T-helper 1 cell treated with Interleukin-12 subunit alpha and Interleukin-12 subunit beta and Interleukin-4 antibody, amounts not matched to agents 30 μg/mL and 1 μg/mL, for 36 hours (primary cell): ENCODE measurements around the gene SDK1.
"Not testable (repeated sequence)": the region's sequence is repeated elsewhere in the genome, so short reads cannot be mapped to it uniquely, and the experiment has no call there.

Experiments
- H3K27ac Mint-ChIP-seq: one replicate; pipeline ENCODE4 v1.8.0; 2021; ENCODE audit warnings: mild to moderate bottlenecking, mixed read lengths
- H3K27me3 Mint-ChIP-seq: one replicate; pipeline ENCODE4 v1.8.0; 2021; ENCODE audit warnings: low read depth, mixed read lengths
- H3K36me3 Mint-ChIP-seq: one replicate; pipeline ENCODE4 v1.8.0; 2021; ENCODE audit warnings: low read depth, mixed read lengths
- H3K4me1 Mint-ChIP-seq: one replicate; pipeline ENCODE4 v1.8.0; 2021; ENCODE audit warnings: low read depth, mixed read lengths
- H3K4me3 Mint-ChIP-seq: one replicate; pipeline ENCODE4 v1.8.0; 2021; ENCODE audit warnings: mild to moderate bottlenecking, moderate library complexity, mixed read lengths
- H3K9me3 Mint-ChIP-seq: one replicate; pipeline ENCODE4 v1.8.0; 2021; ENCODE audit warnings: mixed read lengths

The SDK1 gene

GRCh38 chr7:4233621-4234497 is 932.8 kb downstream of the SDK1 start:
- Mint-ChIP-seq H3K4me3 (no peak overlapping the region), H3K27ac (no peak overlapping the region), H3K36me3 (no peaks in the 10 kb centered on the region), H3K4me1 (no peaks in the 10 kb centered on the region), H3K27me3 (no peaks in the 10 kb centered on the region), H3K9me3 (no peaks in the 10 kb centered on the region)

DNA sequence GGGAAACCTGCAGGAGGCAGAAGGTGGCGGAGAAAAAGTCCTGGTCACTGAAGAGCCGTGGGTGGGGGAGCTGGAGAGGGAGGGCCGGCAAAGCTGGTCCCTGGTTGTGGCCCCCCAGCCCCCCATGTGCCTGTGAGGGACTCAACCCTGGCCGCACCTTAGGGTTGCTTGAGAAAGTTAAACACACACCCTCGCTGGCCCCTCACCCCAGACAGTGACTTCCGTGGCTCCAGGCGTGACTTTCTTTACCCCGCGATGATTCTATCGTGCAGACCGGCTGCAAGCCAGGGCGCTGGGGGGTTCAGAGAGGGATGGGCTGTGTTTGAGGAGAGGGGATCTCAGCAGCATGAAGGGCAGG is 933.4 kb downstream of the SDK1 start:
- Mint-ChIP-seq H3K4me3 (no peak overlapping the region), H3K27me3 (no peaks in the 10 kb centered on the region), H3K9me3 (no peaks in the 10 kb centered on the region), H3K36me3 (no peaks in the 10 kb centered on the region), H3K27ac (no peak overlapping the region), H3K4me1 (no peaks in the 10 kb centered on the region)

DNA sequence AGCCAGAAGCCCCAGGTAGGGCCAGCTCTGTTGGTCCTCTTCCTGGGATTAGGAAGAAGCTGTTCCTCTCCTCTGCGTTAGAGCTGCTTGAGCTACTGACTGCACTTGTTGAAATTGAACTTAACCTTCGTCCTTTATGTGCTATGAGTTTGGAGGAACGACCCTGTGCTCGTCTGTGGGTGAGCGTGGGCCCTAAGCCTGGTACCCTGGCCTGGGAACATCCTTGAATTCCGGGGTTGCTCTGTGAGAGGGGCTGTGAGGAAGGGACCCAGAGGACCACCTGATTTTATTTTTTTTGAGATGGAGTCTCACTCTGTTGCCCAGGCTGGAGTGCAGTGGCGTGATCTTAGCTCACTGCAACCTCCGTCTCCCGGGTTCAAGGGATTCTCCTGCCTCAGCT is 933.8 kb downstream of the SDK1 start:
- no peaks in the 10 kb centered on the region for H3K9me3 Mint-ChIP-seq
- H3K27ac Mint-ChIP-seq: no peak overlapping the region

GRCh38 chr7:4235596-4235995 is 934.5 kb downstream of the SDK1 start:
- Mint-ChIP-seq H3K36me3 (no peaks in the 10 kb centered on the region), H3K27me3 (no peaks in the 10 kb centered on the region), H3K4me3 (no peak overlapping the region), H3K4me1 (no peaks in the 10 kb centered on the region), H3K27ac (no peak overlapping the region), H3K9me3 (no peaks in the 10 kb centered on the region)

More for the DNA sequence above, 933.8 kb downstream of the SDK1 start:
- H3K4me1 Mint-ChIP-seq: no peaks in the 10 kb centered on the region
- H3K36me3 Mint-ChIP-seq: no peaks in the 10 kb centered on the region
- no peaks in the 10 kb centered on the region for H3K27me3 Mint-ChIP-seq
- H3K4me3 Mint-ChIP-seq: no peak overlapping the region

DNA sequence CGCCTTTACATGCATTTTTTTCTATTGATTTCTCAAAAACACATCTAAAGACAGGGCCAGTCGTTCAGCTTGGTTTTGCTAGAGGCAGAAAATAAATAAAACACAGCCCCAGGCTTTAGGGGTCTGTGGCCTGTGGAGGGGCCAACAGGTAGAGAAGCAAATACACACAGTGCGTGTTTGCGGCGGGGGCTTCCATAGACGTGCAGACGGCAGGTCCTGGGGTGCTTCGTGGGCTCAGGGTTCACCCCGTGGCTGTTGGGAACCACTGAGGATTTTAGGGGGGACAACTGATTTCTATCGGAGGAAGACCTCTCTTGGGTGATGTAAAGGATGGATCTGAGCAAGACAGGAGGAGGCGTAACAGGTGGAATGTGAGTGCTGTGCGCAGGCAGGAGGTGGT is 935.3 kb downstream of the SDK1 start:
- Mint-ChIP-seq H3K36me3 (no peaks in the 10 kb centered on the region), H3K9me3 (no peaks in the 10 kb centered on the region), H3K4me3 (no peak overlapping the region), H3K4me1 (no peaks in the 10 kb centered on the region), H3K27ac (no peak overlapping the region), H3K27me3 (no peaks in the 10 kb centered on the region)

GRCh38 chr7:4236873-4237272 is 935.8 kb downstream of the SDK1 start:
- H3K4me1 Mint-ChIP-seq, H3K9me3 Mint-ChIP-seq, H3K36me3 Mint-ChIP-seq, H3K27ac Mint-ChIP-seq, H3K4me3 Mint-ChIP-seq, H3K27me3 Mint-ChIP-seq: not testable (repeated sequence)

GRCh38 chr7:4237296-4238235 is 936.5 kb downstream of the SDK1 start:
- H3K36me3 Mint-ChIP-seq: no peaks in the 10 kb centered on the region
- no peaks in the 10 kb centered on the region for H3K4me1 Mint-ChIP-seq
- H3K27me3 Mint-ChIP-seq: no peaks in the 10 kb centered on the region
- H3K9me3 Mint-ChIP-seq: no peaks in the 10 kb centered on the region
- no peak overlapping the region for H3K4me3 Mint-ChIP-seq
- H3K27ac Mint-ChIP-seq: no peak overlapping the region

DNA sequence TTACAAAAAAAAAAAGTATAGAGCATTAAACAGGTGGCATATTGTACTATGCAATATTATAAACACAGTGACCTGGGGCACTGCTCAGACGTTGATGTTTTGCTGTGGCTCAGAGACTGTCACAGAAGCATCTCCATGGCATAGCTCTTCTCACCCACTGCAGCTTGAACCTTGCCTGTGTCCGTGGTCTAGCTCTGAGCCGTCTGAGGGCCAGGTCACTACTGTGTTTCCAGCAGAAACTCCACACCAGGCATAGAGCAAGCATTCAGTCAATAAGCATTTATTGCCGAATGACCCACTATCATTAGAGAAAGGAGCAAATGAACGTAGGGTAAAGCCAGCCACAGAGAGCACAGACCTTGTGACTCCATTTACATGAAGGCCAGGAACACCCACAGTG is 937.8 kb downstream of the SDK1 start:
- Mint-ChIP-seq H3K27me3 (no peaks in the 10 kb centered on the region), H3K4me3 (no peak overlapping the region), H3K36me3 (no peaks in the 10 kb centered on the region), H3K27ac (no peak overlapping the region), H3K4me1 (no peaks in the 10 kb centered on the region), H3K9me3 (peaks cover 5% of the 10 kb centered on the region)

DNA sequence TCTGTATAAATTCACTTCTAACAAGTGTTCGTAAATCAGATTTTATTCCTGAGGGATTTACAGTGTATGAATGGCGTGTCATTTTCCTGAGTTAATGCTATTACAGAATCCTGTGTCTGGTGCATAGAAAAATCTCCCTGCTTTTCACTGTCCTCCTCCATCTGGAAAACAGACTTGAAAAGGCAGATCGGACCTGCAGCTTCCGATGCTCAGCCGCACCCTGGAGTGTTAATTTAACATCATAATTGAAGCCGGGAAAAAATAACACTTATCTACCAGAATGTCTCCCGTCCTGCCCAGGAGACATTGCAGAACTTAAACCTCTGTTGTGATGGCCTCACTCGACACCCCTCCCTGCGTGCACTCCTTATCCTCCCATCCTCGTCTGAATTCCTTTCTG is 939.0 kb downstream of the SDK1 start:
- H3K9me3 Mint-ChIP-seq: peaks cover 5% of the 10 kb centered on the region
- no peaks in the 10 kb centered on the region for H3K36me3 Mint-ChIP-seq
- no peak overlapping the region for H3K4me3 Mint-ChIP-seq
- H3K27me3 Mint-ChIP-seq: no peaks in the 10 kb centered on the region
- H3K27ac Mint-ChIP-seq: no peak overlapping the region
- H3K4me1 Mint-ChIP-seq: no peaks in the 10 kb centered on the region

- Mint-ChIP-seq H3K36me3 (no peaks in the 10 kb centered on the region), H3K4me3 (no peak overlapping the region), H3K9me3 (peaks cover 5% of the 10 kb centered on the region), H3K27me3 (no peaks in the 10 kb centered on the region), H3K27ac (no peak overlapping the region), H3K4me1 (no peaks in the 10 kb centered on the region)
Observed at GRCh38 chr7:4240520-4241303, 939.7 kb downstream of the SDK1 start.

GRCh38 chr7:4241304-4241612 is 940.2 kb downstream of the SDK1 start:
- Mint-ChIP-seq H3K9me3 (peaks cover 8% of the 10 kb centered on the region), H3K27ac (no peak overlapping the region), H3K36me3 (no peaks in the 10 kb centered on the region), H3K4me1 (no peaks in the 10 kb centered on the region), H3K27me3 (no peaks in the 10 kb centered on the region), H3K4me3 (no peak overlapping the region)

- Mint-ChIP-seq H3K4me1 (no peaks in the 10 kb centered on the region), H3K27ac (no peak overlapping the region), H3K4me3 (no peak overlapping the region), H3K27me3 (no peaks in the 10 kb centered on the region), H3K36me3 (no peaks in the 10 kb centered on the region), H3K9me3 (peaks cover 8% of the 10 kb centered on the region)
Observed at GRCh38 chr7:4241791-4242190, 940.7 kb downstream of the SDK1 start.

GRCh38 chr7:4242706-4243105 is 941.7 kb downstream of the SDK1 start:
- H3K4me3 Mint-ChIP-seq: no peak overlapping the region
- H3K9me3 Mint-ChIP-seq: peaks cover 10% of the 10 kb centered on the region
- H3K27ac Mint-ChIP-seq: no peak overlapping the region
- no peaks in the 10 kb centered on the region for H3K27me3 Mint-ChIP-seq
- no peaks in the 10 kb centered on the region for H3K36me3 Mint-ChIP-seq
- no peaks in the 10 kb centered on the region for H3K4me1 Mint-ChIP-seq

- Mint-ChIP-seq H3K9me3 (peaks cover 22% of the 10 kb centered on the region), H3K4me1 (no peaks in the 10 kb centered on the region), H3K4me3 (no peak overlapping the region), H3K27ac (no peak overlapping the region), H3K36me3 (no peaks in the 10 kb centered on the region), H3K27me3 (no peaks in the 10 kb centered on the region)
Observed at GRCh38 chr7:4244041-4244440, 943.0 kb downstream of the SDK1 start.
